Measurements from ENCODE around the gene SMAD3.

The SMAD3 gene

DNA sequence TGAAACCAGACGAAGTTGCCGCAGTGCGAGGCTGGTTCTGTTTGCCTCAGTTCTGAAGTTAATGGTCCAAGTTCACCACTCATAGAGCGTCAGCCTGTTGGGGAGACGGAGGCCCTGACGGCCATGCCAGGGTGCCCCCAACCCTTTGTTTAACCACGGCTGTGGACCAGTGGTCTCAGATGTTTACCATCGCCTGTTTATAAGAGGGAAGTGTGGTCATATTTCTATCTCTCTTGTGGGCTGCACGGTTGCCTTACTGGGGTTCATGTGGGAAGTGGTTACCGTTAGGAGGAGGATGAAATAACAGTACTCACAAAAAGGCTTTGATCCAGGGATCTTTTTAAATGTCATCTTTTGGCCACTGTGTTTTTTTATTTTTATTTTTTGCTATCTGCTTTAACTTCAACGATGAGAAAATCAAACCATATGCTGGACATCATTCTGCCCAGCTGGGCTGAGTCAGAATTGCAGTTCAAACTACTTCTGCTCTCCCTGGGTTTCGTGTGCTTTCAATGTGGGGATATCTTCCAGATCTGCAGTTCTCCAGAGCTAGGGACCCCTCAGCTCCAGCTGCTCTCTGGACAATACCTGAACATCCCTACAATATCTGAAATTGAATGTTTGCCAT is 17.8 kb downstream of the SMAD3 start:
- DNase-seq = no peak

DNA sequence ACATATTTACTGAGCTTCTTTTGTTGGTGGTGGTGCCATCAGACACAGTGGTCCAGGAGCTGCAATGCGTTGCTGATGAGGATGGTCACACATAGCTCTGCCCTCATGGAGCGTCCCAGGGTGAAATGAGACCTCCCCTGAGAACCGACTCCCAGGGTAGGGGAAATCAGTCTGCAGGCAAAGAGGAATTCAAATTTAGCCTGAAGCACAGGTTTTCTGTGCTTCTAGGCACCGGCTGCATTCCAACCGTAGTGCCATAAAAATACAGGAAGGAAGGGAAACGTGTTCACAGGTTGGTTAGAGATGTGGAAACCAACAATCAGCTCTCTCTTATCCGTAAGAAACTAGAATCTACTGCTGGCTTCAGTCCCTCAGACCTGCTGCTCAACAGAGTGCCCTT is 19.2 kb downstream of the SMAD3 start:
- DNase-seq = no peak

DNA sequence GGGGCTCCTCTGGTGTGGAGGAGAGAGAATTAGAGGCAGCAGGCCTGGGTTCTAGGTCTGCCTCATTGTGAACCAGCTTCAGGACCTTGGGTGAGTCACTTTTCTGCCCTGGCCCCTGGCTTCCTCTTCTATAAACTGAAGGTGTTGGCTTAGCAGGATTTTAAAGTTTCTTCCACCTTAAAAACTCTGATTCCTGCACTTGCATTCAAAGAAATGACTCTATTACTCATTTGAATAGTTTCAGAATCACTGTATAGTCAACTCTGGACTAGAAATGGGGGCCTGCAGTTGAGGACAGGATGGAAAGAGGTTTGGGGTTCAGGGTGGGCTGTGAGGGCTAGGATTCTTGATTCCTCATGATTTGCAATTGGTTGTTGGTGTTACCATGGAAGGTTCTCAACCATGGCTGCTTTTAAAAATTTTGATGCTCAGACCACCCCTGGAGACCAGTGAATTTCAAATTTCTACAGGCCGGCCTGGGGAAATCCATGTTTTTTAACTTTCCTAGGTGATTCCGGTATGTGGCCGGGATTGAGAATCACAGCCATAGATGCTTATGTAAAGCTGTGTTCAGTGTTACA is 19.9 kb downstream of the SMAD3 start:
- DNase-seq = no peak

DNA sequence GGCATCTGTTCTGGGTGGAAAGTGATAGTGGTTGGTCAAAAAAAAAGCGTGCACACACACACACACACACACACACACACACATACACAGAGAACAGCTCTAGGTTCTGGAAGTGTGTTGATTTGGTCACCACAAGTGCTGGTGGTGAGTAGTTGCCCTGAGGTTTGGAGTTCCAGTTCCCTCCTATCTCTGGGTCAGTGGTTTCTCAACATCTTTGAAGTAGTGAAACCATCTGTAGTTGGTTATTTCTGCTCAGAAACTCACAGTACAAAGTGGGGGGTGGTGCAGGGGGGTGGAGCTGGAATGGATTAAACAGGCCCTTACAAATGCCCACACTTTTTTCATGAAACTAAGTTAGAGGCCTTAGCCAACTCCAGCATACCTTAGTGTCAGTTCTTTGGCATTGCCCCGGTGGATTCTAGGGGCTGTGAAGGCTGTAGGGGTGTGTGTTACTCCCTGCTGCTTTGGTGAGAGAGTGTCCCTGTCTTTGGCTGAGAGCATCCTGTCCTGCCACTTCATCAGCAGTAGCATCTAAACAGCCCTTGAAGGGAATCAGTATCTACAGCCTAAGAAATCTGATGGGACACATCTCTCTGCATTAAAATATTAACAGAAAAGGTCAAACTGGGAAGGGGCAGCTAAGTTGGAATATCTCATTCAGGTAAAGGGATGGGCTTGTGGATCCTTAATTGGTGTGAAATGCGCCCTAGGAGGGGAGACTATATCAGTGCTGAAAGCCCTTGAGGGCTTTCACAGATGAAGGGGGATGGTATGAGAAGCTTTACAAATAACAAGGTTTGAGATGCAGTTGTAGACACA is 20.6 kb downstream of the SMAD3 start:
- DNase-seq = no peak

DNA sequence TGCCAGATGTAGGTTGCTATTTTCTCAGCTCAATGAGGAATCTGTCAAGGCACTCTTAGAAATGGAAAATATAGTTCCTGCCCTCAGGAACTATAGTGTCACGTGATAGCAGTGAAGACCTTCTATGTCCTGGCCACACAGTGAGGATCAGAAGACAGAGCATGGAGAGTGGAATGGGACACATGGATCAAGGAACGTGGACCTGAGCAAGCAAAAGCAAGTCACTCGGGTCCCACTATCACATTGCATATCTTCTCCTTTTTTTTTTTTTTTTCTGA is 21.2 kb downstream of the SMAD3 start:
- DNase-seq = no peak

DNA sequence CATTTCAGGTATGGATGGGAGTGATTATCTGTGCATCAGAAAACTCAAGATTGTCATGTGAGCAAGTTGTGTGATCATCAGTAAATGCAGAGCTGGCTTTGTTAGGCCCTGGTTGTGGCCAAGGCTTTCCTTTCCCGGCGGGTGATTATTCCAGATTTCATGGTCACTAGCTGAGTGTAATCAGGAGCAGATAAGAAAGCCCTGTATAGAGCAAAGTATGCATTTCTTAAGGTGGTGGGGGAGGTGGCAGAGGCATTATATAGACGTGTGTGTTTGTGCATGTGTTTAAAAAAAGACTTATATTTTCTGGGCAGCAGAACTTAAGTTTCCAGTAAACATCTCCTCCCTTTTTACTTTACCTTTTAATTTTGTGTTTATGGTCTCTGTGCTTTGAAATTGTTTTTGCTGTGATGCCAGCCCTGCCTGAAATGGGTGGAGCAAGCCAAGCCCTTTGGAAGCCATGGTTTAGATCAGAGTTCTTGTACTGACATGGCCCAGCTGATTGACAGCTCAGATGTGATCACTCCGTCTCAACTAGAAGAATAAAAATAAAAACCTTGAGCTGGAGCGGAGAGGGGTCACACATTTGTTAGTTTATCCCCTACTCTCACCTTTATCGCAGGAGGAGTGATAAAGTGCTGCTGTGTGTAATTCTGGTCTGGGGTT is 22.2 kb downstream of the SMAD3 start:
- DNase-seq = no peak

DNA sequence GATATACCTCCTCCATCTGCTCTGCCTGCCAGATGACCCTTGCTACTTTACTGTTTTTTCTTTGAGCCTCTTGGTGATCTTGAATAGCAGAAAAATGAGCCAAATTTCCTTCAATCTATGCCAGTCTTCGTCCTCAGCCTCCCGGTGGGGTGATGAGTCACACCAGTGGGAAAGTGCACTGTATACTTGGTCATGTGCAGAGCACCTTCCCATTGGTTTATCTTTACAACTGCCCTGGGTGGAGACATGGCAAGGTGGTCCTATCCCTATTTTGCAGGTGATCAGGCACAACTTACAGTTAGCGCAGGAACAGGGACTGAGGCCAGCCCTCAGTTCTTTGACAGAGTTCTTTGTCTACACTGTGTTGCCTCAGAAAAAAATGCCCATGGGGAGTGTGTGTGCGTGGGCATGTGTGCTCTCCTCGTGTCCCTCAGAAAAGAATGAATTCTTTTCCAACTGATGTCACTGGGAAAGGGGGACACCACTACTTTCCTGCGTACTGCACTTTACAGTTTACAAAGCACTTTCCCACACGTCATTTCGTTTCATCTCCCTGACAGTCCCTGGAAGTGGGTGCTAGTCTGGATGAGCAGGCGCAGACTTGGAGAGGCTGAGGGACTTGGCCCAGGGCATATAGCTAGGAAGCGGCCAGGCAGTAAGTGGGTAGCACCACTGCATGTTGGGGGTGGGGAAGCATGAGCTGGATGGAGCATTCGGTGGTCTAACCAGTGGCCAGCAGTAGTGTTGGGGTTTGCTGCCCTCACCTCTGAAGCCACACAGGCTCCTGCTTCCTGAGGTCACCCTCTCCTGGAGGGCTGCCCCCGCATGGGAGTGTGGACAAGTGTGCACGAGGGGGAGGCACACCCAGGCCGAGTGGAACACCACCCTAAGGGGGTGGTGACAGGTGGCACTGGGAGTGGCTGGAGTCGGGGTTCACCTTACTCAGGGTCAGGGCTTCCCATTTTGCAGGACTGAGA is 24.1 kb downstream of the SMAD3 start:
- no peak for DNase-seq

DNA sequence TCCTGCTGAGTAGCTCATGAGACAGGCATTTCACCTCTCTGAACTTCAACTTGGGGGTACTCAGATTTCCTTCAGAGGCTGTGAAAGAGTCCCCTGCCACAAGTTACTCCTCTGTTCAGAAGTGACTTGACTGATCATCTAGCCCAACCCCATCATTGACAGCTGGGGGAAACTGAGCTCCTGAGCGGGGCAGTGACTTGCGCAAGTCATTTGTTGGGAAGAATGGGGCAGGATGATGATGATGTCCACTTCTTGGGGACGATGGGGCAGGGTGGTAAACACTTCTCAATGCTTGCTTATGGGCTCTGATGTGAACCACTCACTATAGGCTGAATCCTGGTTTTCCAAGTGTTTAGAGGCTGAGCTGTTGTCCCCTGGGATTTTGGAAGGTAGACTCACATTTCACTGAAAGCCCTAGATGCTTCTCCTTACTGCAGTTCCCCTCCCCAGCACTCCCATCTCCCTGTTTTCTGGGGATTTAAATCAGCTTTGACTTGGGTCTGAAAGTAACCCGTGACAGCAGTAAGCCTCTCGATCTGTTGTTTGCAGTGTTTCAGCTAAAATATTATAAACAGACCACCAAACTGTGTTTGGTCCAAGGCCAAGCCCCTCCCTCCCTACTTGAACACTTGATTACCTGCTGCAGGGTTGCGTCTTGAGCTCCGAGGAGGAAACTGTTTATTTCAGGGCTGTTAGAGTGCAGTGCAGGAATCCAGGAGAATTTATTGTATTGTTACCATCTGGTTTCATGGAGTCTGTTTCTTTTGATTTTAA is 25.1 kb downstream of the SMAD3 start:
- peak; percentile 55 for DNase-seq

DNA sequence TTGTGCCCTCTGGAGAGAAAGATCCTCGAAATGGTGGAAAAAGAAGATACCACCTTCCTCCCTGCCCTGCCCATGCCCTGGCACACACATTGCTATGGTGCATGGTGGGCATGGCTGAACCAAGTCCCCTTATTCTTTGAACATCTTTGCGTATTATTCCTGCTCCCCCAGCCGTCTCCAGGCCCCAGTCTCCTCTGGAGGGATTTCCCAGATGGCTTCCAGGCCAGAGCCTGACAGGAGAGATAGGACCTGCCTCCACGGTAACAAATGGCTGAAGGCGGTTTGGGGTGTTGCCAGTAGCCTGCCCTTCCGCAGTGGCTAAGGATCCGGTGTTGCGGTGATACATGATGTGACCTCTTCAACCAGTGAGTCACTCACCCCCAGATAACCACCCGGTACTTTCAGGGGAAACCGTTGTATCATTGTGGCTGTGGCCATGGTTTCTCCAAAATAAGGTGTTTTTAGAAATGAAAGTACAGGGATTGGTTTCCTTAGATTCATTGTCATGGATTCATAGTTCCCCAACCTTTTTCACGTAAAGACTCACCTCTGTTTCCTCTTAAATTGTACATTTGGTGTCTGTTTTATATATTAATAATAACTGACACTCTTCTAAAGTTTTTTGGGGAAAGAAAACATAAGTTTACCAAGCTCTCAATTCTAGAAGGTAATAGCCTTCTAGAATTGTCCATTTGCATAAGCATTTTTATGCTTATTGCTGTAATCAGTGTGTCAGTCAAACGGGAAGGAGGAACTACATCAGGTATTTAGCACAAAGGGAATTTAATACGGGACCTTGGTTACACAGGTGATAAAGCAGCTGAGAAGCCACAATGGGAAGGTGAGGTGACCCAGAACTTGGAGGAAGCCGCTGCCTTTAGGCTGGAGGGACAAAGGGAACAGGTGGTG is 25.9 kb downstream of the SMAD3 start:
- no peak for DNase-seq

DNA sequence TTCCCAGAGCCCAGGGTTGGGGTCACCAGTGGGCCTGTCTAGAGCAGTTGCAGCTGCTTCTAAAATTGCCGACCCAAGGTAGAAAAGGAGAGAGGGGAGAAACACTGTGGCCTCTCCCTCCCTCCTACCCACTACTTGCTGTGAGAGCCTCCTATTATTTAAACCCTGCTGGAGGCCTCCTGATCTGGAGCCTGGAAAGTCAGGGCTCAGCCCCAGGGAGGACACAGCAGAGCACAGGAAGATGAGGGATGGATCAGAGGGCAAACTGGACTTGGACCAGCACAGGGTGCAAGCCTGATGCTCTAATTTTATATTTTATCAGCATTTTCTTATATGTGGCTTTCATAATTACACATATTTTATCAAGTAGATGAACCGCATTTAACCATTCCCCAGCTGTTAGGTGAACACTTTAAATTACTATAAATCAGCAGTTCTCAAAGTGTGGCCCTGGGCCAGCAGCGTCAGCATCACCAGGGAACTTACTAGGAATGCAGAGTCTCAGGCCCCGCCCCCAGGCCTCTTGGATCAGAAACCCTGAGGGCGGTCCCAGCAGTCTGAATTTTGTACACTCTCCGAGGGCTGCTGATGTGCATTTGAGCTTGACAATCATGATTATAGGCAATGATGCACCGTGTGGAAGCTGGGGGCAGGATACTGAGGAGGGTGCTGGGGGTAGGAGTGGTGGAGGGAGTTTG is 26.7 kb downstream of the SMAD3 start:
- no peak for DNase-seq

DNA sequence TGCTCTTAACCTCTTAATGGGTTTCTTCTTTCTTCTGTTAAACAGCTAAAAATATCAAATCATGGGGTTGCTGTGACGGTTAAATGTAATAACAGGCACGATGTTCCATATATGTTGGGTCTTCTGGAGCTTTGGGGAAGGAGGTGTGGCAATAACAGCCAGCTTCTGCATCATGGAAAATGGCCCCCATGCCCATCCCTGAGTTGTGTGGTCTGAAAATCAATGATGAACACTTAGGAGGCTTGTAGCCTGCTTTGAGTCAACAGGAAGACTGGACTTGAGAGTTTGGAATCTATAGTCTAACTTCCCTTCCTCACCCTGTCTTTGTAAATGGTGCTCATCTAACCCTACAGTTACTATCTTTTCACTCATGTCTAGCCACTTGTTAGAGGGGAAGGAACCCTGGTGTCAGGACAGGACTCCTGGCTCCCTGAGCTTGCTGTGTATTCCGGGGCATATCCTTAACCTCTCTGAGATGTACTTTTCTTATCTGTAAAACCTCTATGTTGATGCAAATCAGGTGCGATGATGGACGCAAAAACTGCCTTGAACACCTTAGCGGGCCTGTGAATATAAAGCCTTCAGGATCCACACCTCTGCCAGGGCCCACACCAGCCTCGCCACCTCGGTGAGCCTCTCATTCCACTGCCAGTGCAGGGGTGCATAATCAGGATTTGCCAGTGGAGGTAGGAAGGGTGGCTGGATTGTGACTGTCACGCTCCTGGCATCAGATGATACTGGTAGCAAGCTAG is 27.5 kb downstream of the SMAD3 start:
- no peak for DNase-seq

DNA sequence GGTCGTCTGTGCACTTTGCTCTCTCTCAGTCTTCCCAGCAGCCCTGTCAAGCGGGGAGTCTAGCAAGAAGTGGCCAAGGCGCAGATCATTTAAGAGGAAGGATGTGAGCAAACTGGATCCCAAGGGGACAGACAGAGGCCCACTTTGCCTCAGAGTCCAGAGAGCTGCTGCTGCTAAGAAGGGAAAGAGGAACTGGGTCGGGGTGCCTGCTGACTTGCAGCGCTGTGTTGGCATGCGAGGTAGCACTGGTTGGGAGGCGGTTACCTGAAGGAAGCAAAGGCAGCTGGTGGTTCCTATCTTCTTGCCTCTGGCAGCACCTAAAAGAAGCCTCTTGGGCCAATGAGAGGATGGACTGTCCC is 28.1 kb downstream of the SMAD3 start:
- no peak for DNase-seq

DNA sequence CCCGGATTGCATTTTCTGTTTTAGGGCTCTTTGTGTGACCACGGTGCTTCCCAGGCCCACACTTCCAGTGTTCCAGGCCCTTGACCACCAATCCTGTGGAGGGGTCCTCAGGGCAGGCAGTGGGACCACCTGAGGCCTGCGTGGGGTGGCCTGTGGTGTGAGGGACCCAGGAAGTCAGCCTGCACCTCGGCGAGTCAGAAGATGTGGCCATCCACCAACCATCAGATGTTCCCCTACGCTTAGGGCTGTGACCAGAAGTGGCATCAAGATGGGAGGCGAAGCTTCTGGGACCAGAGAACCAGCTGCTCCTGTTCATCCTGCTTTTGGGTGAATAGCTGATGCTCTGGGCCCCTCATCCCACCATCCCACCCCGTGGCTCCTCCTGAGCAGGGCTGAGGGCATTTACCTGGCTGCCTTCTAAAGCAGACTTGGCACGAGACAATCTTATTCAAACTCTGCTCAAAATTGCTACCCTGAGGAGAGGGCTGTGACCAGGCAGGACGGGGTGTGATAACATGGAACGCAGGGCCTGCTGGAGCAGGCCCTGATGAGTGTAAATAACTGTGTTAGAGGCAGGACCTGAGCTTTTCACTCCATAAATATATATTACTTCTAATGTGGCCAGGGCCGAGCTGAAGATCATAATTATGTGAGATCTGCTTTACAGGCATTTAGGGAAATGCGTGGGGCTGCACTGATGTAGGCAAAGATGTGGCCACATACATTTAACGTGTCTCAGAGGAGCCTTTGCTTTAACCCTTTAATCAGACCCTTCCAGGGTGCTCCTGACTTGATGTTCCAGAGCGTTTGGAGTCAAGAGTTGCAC is 28.8 kb downstream of the SMAD3 start:
- DNase-seq = no peak

DNA sequence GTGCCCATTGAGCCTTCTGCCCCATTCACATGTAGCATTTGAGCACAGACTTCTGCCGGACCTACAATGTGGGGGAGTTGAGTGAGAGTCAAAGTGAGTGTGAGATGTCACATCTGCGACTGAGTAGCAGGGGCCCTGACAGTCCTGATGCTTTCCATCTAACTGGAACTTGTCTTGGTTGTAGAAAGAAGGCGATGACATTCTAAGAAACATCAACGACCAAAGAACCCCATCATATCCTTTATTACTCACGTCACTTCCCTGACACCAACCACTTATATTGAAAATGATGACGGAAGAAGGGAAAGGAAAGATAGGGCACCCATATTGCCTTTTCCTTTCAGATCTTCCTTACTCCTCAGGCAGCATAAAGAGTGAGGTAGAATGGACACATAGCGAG is 30.5 kb downstream of the SMAD3 start:
- DNase-seq = no peak

DNA sequence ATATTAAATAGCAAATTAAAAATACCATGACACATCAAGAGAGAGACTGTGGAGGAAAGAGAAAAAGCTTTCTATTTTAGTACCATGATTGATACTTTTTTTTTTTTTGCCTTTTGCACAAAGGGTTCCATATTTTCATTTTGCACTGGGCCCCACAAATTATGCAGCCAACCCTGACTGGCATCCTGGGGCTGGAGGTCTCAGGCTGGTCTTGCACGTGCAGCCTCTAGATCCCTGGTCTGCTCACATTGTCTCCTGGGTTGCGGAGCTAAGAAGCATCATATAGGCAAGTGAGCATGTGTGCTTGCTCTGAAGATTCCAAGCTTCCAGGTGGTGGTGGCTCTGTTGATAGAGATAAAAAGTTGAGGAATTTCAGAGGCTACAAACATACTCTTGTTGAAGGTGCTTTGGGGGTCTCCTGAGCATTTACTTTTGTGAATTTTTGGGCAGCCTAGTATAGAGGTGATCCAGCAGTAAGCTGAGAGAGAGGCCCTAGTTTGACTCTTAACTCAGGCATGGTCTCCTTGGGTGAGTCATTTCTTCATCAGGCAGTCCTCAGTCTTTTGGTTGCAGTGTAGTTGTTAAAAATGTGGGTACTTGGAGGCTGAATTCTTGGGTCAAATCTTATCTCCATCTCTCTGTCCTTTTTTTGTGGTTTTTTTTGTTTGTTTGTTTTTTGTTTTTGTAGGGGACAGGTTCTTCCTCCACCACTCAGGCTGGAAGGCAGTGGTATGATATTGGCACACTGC is 31.3 kb downstream of the SMAD3 start:
- no peak for DNase-seq

DNA sequence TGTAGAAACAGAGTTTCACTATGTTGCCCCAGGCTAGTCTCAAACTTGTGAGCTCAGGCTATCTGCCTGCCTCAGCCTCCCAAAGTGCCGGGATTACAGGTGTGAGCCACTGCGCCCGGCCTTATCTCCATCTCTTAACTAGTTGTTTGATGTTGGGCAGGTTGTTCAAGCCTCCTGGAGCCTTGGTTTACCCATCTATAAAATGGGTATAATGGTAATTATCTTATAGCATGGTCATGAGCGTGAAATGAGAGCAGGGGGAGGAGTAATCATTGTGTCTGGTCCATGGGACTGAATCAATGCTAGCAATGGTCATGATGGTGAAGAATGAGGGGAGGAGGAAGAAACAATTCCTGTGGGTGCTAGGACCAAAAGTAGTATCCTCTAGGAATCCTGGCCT is 32.0 kb downstream of the SMAD3 start:
- DNase-seq = no peak

DNA sequence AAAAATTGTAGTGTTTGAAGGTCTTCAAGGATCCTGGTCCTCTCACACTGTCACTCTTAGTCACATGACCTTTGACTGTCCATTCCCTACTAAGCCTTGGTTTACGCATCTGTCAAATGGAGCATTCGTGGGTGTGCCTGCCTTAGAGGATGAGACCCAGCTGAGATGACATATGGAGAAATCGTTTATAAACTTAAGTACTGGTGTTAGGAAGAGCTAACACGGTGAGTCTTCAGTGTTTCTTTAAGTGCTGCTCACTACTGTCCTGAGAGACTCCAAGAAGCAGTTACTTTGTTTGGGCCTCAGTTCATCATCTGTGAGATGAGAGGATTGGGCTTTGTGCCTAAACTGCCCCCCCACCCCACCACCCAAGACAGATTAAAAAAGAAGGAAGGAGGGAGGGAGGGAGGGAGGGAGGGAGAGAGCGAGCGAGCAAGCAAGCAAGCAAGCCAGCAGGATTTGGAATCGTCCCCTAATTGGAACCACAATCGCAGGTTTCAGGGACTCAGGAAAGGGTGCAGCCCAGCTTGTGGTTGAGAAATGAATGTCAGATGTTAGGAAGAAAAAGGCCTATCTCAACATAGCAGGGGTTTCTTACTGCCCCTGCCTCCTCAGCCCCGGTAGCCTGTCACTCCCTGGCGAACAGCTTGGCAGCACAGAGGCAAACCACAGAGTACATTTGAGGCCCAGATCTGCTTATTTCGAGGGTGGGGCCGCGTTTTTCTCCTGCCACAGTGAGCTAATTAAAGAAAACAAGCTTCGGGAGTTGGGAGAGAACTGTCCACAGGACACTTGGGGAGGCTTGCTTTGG is 32.7 kb downstream of the SMAD3 start:
- no peak for DNase-seq

Data from NCI-H2171 (cell line).